ENCODE data around the gene FCRLB. TPM values are rescaled to one million over a fixed set of nuclear protein-coding genes. Genes with fewer than 3 reads are reported as not detected.
"Not testable (repeated sequence)": the region's sequence is repeated elsewhere in the genome, so short reads cannot be mapped to it uniquely, and the experiment has no call there.

The FCRLB gene
- polyA plus RNA-seq, 3 donors: 0.36 to 0.44 (median 0.39) TPM

DNA sequence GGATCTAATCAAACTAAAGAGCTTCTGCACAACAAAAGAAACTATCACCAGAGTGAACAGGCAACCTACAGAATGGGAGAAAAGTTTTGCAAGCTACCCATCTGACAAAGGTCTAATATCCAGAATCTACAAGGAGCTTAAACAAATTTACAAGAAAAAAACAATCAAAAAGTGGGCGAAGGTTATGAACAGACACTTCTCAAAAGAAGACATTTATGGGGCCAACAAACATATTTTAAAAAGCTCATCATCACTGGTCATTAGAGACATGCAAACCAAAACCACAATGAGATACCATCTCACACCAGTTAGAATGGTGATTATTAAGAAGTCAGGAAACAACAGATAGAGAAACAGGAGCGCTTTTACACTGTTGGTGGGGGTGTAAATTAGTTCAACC, 23.0 kb upstream of the FCRLB start:
- WGBS (ENCODE audit: insufficient coverage): no CpG with 5 or more reads among the region's 2 CpGs

GRCh38 chr1:161702250-161702649, 19.1 kb upstream of the FCRLB start:
- H3K4me3 Mint-ChIP-seq: peak overlapping the region in 1 of 2 donors; percentile 51
- peaks cover 0 to 12% (median 2%) of the 10 kb centered on the region in 7 donors for H3K9me3 Mint-ChIP-seq
- Histone ChIP-seq H2AFZ (ENCODE audit: insufficient read depth, low read depth, low read length, poor library complexity, severe bottlenecking) (no peak overlapping the region), H3K27ac (ENCODE audit: low read depth in 1 of 2, low read length in 2 of 2) (no peak overlapping the region), H3K36me3 (replicated peaks in 1 of 2; ENCODE audit: control insufficient read depth in 1 of 2, insufficient read depth in 2 of 2, low read length in 2 of 2) (no peaks in the 10 kb centered on the region), H3K4me3 (replicated peaks in 1 of 3; ENCODE audit: low read depth in 2 of 3, low read length in 3 of 3) (no peak overlapping the region), H3K9ac (ENCODE audit: insufficient read depth, low read length, poor library complexity, severe bottlenecking) (no peak overlapping the region), H3K9me3 (replicated peaks in 1 of 2; ENCODE audit: control insufficient read depth in 1 of 2, insufficient read depth in 1 of 2, low read length in 2 of 2) (no peaks in the 10 kb centered on the region), H3K4me2 (replicated peaks; ENCODE audit: extremely low read depth, low read length, poor library complexity, severe bottlenecking) (no peak overlapping the region), H3K79me2 (ENCODE audit: insufficient read depth, low read length) (no peaks in the 10 kb centered on the region), H3K27me3 (ENCODE audit: control insufficient read depth in 2 of 2, insufficient read depth in 2 of 2, low read length in 2 of 2) (peaks cover 21 to 67% of the 10 kb centered on the region in 2 donors), H3K4me1 (ENCODE audit: control insufficient read depth in 1 of 2, insufficient read depth in 2 of 2, low read length in 2 of 2) (peaks cover 9% of the 10 kb centered on the region in 2 donors), H4K20me1 (ENCODE audit: insufficient read depth, low read length) (no peaks in the 10 kb centered on the region)
- TF ChIP-seq, protein P1, sequence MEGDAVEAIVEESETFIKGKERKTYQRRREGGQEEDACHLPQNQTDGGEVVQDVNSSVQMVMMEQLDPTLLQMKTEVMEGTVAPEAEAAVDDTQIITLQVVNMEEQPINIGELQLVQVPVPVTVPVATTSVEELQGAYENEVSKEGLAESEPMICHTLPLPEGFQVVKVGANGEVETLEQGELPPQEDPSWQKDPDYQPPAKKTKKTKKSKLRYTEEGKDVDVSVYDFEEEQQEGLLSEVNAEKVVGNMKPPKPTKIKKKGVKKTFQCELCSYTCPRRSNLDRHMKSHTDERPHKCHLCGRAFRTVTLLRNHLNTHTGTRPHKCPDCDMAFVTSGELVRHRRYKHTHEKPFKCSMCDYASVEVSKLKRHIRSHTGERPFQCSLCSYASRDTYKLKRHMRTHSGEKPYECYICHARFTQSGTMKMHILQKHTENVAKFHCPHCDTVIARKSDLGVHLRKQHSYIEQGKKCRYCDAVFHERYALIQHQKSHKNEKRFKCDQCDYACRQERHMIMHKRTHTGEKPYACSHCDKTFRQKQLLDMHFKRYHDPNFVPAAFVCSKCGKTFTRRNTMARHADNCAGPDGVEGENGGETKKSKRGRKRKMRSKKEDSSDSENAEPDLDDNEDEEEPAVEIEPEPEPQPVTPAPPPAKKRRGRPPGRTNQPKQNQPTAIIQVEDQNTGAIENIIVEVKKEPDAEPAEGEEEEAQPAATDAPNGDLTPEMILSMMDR (IDR thresholded peaks at IDR 0.05): no peak
- 95% methylated on average over 8 of the region's 8 CpGs for WGBS (ENCODE audit: insufficient coverage)
- no peaks in the 10 kb centered on the region for H3K4me1 Mint-ChIP-seq
- intact Hi-C loops (cut with micrococcal nuclease): no loop called here
- H3K36me3 Mint-ChIP-seq: no peaks in the 10 kb centered on the region
- no peak for DNase-seq
- peaks cover 54 to 67% (median 56%) of the 10 kb centered on the region in 3 donors for H3K27me3 Mint-ChIP-seq (ENCODE audit: low read depth in 3 of 3)
- no peak overlapping the region for H3K27ac Mint-ChIP-seq

More for the DNA sequence above, 23.0 kb upstream of the FCRLB start:
- H3K27ac Mint-ChIP-seq; H3K27ac ChIP-seq (ENCODE audit: low read depth in 1 of 2, low read length in 2 of 2); H3K79me2 ChIP-seq (ENCODE audit: insufficient read depth, low read length); H2AFZ ChIP-seq (ENCODE audit: insufficient read depth, low read depth, low read length, poor library complexity, severe bottlenecking); H3K4me1 ChIP-seq (ENCODE audit: control insufficient read depth in 1 of 2, insufficient read depth in 2 of 2, low read length in 2 of 2); H3K36me3 Mint-ChIP-seq; H3K4me2 ChIP-seq (replicated peaks; ENCODE audit: extremely low read depth, low read length, poor library complexity, severe bottlenecking); H4K20me1 ChIP-seq (ENCODE audit: insufficient read depth, low read length); intact Hi-C loops (cut with micrococcal nuclease); H3K36me3 ChIP-seq (replicated peaks in 1 of 2; ENCODE audit: control insufficient read depth in 1 of 2, insufficient read depth in 2 of 2, low read length in 2 of 2); H3K4me1 Mint-ChIP-seq; H3K9ac ChIP-seq (ENCODE audit: insufficient read depth, low read length, poor library complexity, severe bottlenecking); H3K4me3 ChIP-seq (replicated peaks in 1 of 3; ENCODE audit: low read depth in 2 of 3, low read length in 3 of 3); DNase-seq; H3K9me3 ChIP-seq (replicated peaks in 1 of 2; ENCODE audit: control insufficient read depth in 1 of 2, insufficient read depth in 1 of 2, low read length in 2 of 2): not testable (repeated sequence)
- Mint-ChIP-seq H3K9me3 (peaks cover 3 to 32% (median 18%) of the 10 kb centered on the region in 7 donors), H3K4me3 (peak overlapping the region in 1 of 2 donors; percentile 68), H3K27me3 (ENCODE audit: low read depth in 3 of 3) (peaks cover 68 to 89% (median 78%) of the 10 kb centered on the region in 3 donors)
- H3K27me3 ChIP-seq (ENCODE audit: control insufficient read depth in 2 of 2, insufficient read depth in 2 of 2, low read length in 2 of 2): peaks cover 20 to 69% of the 10 kb centered on the region in 2 donors

Measured in CD14-positive monocyte (primary cell).